HG02610 (cell line): ENCODE measurements around the gene PHACTR3.

Experiments
- ATAC-seq: cut with Tn5 transposase; IDR thresholded peaks from one replicate; pipeline ENCODE4 v1.9.1; 2021; ENCODE audit warnings: mild to moderate bottlenecking, moderate library complexity; ENCODE audit not compliant: unreplicated experiment

The PHACTR3 gene

GRCh38 chr20:59588236-59588855, 16.0 kb upstream of the PHACTR3 start:
- no peak for ATAC-seq

GRCh38 chr20:59589086-59589684, 15.2 kb upstream of the PHACTR3 start:
- ATAC-seq = no peak

- ATAC-seq = no peak
Observed at GRCh38 chr20:59591061-59591460, 13.3 kb upstream of the PHACTR3 start.

DNA sequence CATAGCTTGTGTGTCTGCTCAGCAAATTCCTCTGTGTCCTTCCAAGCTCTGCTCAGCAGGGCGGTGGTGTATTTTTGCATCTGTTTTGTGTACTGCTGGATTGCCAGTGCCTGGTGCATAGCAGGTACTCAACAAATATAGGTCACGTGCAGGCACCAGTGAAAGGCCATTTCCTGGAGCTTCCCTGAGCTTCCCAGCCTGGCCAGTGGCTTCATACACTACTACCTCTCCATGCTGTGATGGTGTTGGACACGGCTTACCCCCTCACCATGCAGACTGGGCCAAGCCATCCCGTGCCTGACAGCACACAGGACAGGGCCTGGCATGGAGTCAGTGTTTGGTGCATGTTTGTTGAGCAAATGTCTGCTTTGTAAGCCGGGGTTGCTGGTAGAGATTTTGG, 7.7 kb upstream of the PHACTR3 start:
- ATAC-seq = no peak

- no peak for ATAC-seq
Observed at GRCh38 chr20:59597240-59597639, 7.1 kb upstream of the PHACTR3 start.

DNA sequence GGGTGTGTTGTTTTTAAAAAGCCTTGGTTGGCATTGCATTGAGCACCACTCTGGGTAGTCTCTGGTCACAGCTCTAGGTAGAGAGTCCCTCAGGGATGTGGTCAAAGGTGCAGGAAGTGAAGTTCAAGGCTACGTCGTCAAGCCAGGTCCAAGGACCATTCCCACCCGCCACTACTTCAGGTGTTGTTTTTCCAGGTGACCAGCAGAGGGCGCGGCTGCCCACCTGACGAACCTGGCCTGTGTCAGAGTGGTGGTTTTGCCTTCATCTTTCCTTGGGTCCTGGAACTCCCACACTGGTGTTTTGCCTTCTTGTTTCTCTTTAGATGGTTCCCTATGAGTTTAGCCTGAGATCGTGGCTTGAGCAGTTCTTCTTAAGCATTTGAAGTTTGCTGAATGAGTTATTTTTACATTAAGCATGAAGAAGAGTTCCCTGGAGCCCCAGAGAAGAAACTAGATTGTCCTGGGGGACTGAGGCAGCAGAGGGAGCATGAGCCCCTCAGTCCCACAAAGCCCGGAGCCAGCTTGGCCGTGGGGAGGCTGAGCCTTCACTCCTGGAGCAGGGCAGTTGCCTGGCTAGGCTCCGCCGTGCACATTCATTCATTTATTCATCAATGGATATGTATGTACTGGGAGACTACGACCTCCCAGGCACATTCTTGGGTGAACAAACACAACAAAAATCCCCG, 5.6 kb upstream of the PHACTR3 start:
- no peak for ATAC-seq

- no peak for ATAC-seq
Observed at GRCh38 chr20:59599941-59600340, 4.4 kb upstream of the PHACTR3 start.

- ATAC-seq = no peak
Observed at GRCh38 chr20:59600472-59600871, 3.9 kb upstream of the PHACTR3 start.

GRCh38 chr20:59602546-59603080, 1.7 kb upstream of the PHACTR3 start:
- ATAC-seq = no peak

DNA sequence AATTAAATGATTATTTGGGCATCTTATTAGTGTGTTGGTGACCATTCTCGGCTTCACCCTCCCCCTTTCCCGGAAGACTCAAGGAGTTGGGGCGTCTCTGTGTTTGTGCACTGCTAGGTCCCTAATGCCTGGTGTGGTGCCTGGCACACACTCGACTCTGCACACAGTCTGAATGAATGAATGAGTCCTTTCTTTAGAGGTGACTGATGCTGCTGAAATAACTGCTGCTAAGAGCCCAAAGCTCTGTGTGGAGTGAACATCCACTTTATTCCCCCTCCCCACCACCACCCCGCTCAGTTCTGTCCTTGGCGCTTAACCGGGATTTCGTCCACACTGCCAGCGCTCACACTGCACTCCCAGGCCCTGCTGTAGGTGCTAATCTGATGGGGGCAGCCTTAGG, 1.2 kb upstream of the PHACTR3 start:
- ATAC-seq = no peak

DNA sequence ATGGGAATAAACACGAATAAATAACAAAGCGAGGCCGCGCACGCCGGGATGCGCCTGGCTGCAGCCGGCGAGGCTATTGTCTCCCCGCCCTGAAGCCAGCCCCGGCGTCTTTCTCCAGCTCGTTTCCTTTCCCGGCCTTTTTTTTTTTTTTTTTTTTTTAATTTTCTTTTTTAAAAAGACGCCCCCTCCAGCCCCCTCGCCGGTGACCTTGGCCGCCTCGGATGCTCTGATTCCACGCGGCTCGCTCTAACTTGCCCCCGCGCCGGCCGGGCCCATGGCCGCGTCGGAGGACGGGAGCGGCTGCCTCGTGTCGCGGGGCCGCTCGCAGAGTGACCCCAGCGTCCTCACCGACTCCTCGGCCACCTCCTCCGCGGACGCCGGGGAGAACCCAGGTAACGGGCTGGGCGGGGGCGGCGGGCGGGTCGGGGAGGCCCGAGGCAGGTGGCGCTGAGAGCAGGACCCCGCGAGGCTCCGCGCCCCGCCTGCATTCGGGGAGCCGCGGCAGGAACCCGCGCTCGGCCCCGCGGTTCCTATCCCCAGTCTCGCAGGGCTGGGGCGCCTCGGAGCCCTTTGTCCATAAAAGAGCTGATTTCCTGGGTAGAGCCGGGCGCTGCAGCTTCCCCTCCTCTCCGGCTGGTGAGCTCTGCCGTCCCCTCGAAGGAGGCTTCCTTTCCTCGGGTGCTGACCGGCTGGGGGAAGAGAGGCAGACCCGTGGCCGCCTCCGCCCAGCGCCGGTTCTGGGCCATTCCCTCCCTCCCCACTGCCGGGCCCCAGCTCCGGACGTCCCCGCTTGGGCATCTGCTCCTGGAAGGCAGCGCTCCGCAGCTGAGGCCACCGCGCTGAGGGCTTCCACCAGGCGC, 631 bp downstream of the PHACTR3 start:
- no peak for ATAC-seq

GRCh38 chr20:59605601-59606364, 1.4 kb downstream of the PHACTR3 start:
- no peak for ATAC-seq

GRCh38 chr20:59606566-59606965, 2.2 kb downstream of the PHACTR3 start:
- ATAC-seq = no peak

DNA sequence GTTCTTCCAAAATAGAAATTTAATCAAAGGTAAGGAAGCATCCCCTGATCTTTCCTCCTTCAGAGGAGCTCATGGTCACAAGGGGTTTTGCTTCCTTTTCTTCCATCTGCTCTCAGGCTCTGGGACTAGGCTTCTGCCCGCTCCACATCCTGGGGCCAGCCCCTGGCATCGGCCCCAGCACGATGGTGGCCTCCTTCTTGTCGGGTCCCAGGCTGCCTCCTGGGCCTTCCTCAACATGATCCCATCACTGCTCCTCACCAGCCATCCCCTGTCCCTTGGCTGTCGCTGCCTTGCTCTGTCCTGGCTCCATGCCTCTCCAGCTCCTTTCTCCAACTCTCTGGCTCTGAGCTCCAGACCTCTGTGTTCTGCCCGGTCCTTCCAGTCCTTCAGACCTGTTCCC, 4.1 kb downstream of the PHACTR3 start:
- no peak for ATAC-seq

DNA sequence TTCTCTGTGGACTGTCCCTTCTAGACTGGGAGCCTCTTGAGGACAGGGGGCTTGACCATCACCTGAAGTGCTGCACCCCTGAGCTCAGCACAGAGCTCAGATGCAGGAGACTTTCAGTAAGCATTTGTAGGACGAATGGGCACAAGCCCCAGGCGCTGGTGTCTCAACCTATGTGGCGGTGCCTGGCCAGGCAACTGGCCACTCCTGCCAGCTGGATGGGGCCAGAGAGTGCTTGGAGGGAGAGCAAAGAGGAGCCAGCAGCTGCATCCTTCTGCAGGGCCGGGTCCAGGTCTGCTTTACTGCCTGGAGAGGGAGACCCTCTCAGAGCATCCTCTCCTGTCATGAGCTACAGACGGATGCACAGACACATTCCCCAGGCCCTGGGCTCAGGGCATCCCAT, 4.5 kb downstream of the PHACTR3 start:
- no peak for ATAC-seq

- ATAC-seq = no peak
Observed at GRCh38 chr20:59611286-59611685, 6.9 kb downstream of the PHACTR3 start.

- no peak for ATAC-seq
Observed at GRCh38 chr20:59613861-59614260, 9.5 kb downstream of the PHACTR3 start.

DNA sequence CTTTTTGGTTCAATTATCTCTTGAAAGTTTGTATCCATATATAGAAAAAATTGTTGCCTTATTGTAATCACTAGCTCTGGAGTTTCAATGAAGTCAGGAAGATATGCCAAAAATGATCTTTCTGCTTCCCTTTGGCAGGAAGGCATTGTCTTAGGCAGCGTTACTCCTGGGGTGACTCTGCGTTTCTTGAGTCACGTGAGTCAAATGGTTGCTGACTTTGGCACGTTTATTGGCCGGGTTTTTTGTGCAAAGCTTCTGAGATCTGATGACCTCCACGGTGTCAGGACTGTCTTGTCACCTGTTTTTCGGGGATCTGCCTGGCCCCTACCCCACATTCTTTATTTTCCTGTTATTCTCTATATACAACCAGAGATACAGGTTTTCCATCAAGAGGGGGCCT, 10.4 kb downstream of the PHACTR3 start:
- no peak for ATAC-seq

DNA sequence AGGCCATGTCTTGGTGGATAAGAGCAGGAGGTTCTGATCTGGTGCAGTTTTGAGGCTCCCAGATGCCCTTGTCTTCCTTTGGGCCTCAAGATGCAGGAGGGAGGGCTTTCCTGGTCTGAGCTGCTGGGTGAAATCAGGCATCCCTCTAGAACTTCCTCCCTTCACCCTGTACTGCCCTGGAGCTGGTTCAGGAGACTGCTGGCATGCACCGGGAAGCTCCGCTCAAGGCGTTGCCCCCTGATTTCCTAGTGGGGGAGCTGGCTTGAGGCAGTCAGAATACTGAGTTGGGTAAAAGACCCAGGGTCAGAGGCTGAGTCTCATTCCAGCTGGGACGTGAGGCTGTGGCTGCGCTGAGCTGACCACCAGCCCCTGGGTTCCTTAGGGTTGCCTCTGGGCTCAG, 12.0 kb downstream of the PHACTR3 start:
- ATAC-seq = no peak

- ATAC-seq = no peak
Observed at GRCh38 chr20:59617221-59617620, 12.9 kb downstream of the PHACTR3 start.

- no peak for ATAC-seq
Observed at GRCh38 chr20:59618131-59618530, 13.8 kb downstream of the PHACTR3 start.
